ENCODE data around the gene E2F2.

Gene E2F2

DNA sequence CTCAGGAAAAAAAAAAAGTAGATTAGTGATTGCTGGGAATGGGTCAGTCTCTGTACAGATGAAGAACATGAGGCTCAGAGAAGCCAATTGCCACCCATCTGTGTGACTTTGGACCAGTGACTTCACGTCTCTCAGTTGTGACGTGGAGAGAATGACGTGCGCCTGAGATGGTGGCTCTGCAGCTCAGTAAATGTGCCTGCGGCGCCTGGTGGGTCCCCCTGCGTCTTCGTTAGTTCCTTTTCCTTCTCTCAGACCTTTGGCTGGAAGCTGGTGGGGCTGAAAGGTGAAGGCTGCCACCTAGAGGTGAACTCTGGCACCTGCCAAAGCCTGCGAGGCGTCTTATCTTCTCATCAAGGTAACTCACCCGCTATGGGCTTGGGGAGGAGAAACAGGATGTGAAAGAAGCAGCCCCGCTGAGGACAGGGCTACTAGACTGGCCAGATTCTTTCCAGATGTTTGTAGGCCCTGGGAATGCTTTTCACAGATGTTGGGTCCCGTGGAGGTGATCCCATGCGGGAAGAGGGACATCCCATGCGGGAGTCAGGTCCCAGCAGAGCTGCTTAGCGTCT, 8.7 kb upstream of the E2F2 start:
- no peaks in the 10 kb centered on the region for H3K27me3 ChIP-seq (ENCODE audit: control insufficient read depth, insufficient read depth, low read length)
- H3K9me3 ChIP-seq (replicated peaks; ENCODE audit: low read length) = no peaks in the 10 kb centered on the region
- peak overlapping the region; percentile 70 for H3K4me2 ChIP-seq (ENCODE audit: low read length)
- H3K9ac ChIP-seq (ENCODE audit: low read depth, low read length) = no peak overlapping the region
- H3K4me3 ChIP-seq (ENCODE audit: low read length) = no peak overlapping the region
- H3K36me3 ChIP-seq (ENCODE audit: insufficient read depth, low read length) = no peaks in the 10 kb centered on the region
- peaks cover 12% of the 10 kb centered on the region for H3K4me1 ChIP-seq (ENCODE audit: control insufficient read depth, insufficient read depth, low read length)

DNA sequence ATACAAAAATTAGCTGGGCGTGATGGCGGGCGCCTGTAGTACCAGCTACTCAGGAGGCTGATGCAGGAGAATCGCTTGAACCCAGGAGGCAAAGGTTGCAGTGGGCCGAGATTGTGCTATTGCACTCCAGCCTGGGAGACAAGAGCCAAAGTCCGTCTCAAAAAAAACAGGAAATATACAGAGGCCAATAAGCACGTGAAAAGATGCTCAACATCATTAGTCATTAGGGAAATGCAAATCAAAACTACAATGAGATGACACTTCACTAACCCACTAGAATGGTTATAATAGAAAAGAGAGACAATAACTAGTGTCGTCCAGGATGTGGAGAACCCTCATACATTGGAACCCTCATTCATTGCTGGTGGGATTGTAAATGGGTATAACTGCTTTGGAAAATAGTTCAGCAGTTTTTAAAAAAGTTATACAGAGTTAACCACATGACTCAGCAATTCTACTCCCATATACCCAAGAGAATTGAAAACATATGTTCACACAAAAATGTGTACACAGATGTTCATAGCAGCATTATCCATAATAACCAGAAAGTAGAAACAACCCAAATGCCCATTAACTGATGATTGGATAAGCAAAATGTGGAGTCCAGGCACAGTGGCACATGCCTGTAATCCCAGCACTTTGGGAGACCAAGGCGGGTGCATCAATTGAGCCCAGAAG, 6.4 kb upstream of the E2F2 start:
- no peaks in the 10 kb centered on the region for H3K36me3 ChIP-seq (ENCODE audit: insufficient read depth, low read length)
- H3K4me3 ChIP-seq (ENCODE audit: low read length) = no peak overlapping the region
- no peak overlapping the region for H3K9ac ChIP-seq (ENCODE audit: low read depth, low read length)
- H3K9me3 ChIP-seq (replicated peaks; ENCODE audit: low read length) = no peaks in the 10 kb centered on the region
- peak overlapping the region; percentile 12 for H3K4me2 ChIP-seq (ENCODE audit: low read length)
- H3K4me1 ChIP-seq (ENCODE audit: control insufficient read depth, insufficient read depth, low read length) = peaks cover 11% of the 10 kb centered on the region
- H3K27me3 ChIP-seq (ENCODE audit: control insufficient read depth, insufficient read depth, low read length) = no peaks in the 10 kb centered on the region

GRCh38 chr1:23533246-23534023, 2.4 kb upstream of the E2F2 start:
- Histone ChIP-seq H3K9ac (ENCODE audit: low read depth, low read length) (no peak overlapping the region), H3K4me2 (ENCODE audit: low read length) (no peak overlapping the region), H3K9me3 (replicated peaks; ENCODE audit: low read length) (no peaks in the 10 kb centered on the region), H3K27me3 (ENCODE audit: control insufficient read depth, insufficient read depth, low read length) (no peaks in the 10 kb centered on the region), H3K4me1 (ENCODE audit: control insufficient read depth, insufficient read depth, low read length) (peaks cover 38% of the 10 kb centered on the region), H3K4me3 (ENCODE audit: low read length) (no peak overlapping the region), H3K36me3 (ENCODE audit: insufficient read depth, low read length) (no peaks in the 10 kb centered on the region)

DNA sequence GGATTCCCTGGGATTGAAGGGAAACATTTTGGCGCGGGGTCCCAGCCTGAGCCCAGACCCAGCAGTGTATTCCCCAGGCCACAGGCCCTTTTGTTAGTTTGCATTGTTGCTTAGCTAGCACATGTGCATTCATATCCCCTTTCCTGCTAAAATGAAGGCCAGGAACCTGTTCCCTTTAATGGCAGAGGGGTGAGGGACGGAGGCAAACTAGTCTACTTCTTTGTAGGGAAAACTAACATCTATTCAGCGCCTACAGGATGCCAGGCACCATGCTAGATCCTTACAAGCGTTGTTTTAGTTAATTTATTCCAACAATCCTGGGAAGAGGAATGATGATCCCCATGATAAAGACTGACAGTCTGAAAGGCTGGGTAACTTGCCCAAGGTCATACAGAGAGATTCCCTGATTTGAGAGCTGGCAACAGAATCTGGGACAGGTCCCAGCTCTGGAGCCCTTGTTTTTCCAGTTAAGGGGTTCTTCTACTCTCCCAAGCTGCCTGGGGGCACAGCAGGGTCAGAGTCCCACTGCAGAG, 595 bp upstream of the E2F2 start:
- Histone ChIP-seq H3K36me3 (ENCODE audit: insufficient read depth, low read length) (no peaks in the 10 kb centered on the region), H3K9ac (ENCODE audit: low read depth, low read length) (peak overlapping the region; percentile 37), H3K4me1 (ENCODE audit: control insufficient read depth, insufficient read depth, low read length) (peaks cover 37% of the 10 kb centered on the region), H3K4me3 (ENCODE audit: low read length) (peak overlapping the region; percentile 62), H3K27me3 (ENCODE audit: control insufficient read depth, insufficient read depth, low read length) (no peaks in the 10 kb centered on the region), H3K9me3 (replicated peaks; ENCODE audit: low read length) (no peaks in the 10 kb centered on the region), H3K4me2 (ENCODE audit: low read length) (peak overlapping the region; percentile 81)

DNA sequence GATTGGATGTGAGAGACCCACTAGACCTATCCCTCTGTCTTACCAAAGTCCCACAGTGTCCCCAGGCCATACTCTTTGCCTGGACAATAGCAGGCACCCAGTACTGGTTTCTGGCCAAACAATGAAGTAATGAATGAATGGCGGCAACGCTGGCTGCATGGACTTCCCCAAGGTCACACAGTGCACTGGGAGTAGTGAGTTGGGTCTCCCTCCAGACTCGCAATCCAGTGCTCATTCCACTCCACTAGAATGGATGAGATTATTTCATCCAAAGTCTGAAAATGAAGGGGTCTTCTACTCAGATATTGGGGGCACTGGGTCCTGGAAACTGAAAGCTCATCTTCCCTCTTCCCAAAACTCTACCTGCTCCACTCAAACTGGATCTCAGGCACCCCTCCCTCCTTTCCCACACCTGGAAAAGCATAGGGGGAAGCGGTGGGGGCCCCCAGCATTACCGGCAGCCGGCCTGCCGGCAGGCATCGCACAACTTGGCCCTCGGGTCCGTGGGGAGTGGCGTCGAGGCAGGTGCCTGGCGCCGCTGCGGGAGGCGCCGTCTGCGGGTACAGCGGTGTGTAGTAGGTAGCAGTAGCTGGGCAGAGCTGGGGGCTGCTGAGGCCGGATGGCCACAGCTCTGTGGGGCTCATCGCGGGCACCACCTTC, 816 bp downstream of the E2F2 start:
- H3K9me3 ChIP-seq (replicated peaks; ENCODE audit: low read length) = no peaks in the 10 kb centered on the region
- H3K27me3 ChIP-seq (ENCODE audit: control insufficient read depth, insufficient read depth, low read length) = no peaks in the 10 kb centered on the region
- H3K4me1 ChIP-seq (ENCODE audit: control insufficient read depth, insufficient read depth, low read length) = peaks cover 37% of the 10 kb centered on the region
- H3K4me3 ChIP-seq (ENCODE audit: low read length) = peak overlapping the region; percentile 75
- H3K36me3 ChIP-seq (ENCODE audit: insufficient read depth, low read length) = no peaks in the 10 kb centered on the region
- H3K9ac ChIP-seq (ENCODE audit: low read depth, low read length) = peak overlapping the region; percentile 74
- H3K4me2 ChIP-seq (ENCODE audit: low read length) = peak overlapping the region; percentile 81

DNA sequence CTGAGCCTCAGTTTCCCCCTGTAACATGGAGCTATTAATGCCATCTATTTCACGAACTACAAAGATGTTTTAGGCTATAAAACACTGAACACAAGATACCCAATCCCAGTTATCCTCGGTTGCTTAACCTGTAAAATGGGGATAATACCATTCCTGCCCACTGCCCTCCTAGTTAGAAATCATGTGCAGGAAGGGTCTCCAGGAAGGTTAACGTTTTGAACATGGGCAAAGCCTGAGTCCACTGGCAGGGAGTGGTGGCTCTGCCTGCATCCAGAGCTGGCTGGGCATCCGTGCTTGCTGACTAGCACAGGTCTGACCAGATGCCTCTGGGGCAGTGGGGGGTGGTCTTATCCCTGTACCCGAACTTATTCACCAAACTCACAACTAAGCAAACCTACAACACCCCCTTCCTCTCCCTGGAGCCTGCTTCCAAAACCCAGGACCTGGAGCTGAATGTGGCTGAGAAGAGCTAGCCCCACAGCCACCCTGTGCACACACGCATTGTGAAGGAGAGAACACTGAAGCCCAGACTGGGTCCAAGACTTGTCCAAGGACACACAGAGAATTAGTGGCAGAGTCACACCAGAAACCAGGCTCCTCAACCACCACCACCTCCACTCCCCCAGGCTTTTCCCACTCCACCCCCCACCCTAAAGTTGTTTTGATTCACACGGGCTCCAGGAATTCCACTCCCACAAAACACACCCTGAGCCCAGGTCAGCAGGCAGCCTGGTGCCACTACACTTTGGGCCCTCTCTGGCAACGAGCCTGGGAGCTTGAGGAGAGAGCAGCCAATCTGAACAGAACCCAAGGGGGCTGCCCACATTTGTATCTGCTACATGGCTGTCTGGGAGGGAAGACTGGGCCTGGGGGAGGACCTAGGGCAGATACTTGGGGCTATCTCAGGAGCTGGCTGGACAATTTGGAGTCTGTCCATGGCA, 1.6 kb downstream of the E2F2 start:
- H3K4me3 ChIP-seq (ENCODE audit: low read length) = peak overlapping the region; percentile 75
- H3K36me3 ChIP-seq (ENCODE audit: insufficient read depth, low read length) = no peaks in the 10 kb centered on the region
- no peaks in the 10 kb centered on the region for H3K9me3 ChIP-seq (replicated peaks; ENCODE audit: low read length)
- H3K9ac ChIP-seq (ENCODE audit: low read depth, low read length) = peak overlapping the region; percentile 7
- H3K4me2 ChIP-seq (ENCODE audit: low read length) = peak overlapping the region; percentile 81
- no peaks in the 10 kb centered on the region for H3K27me3 ChIP-seq (ENCODE audit: control insufficient read depth, insufficient read depth, low read length)
- peaks cover 37% of the 10 kb centered on the region for H3K4me1 ChIP-seq (ENCODE audit: control insufficient read depth, insufficient read depth, low read length)

- peak overlapping the region; percentile 6 for H3K9ac ChIP-seq (ENCODE audit: low read depth, low read length)
- H3K27me3 ChIP-seq (ENCODE audit: control insufficient read depth, insufficient read depth, low read length) = no peaks in the 10 kb centered on the region
- H3K36me3 ChIP-seq (ENCODE audit: insufficient read depth, low read length) = no peaks in the 10 kb centered on the region
- peak overlapping the region; percentile 60 for H3K4me2 ChIP-seq (ENCODE audit: low read length)
- no peaks in the 10 kb centered on the region for H3K9me3 ChIP-seq (replicated peaks; ENCODE audit: low read length)
- H3K4me1 ChIP-seq (ENCODE audit: control insufficient read depth, insufficient read depth, low read length) = peaks cover 37% of the 10 kb centered on the region
- H3K4me3 ChIP-seq (ENCODE audit: low read length) = no peak overlapping the region
Observed at GRCh38 chr1:23528250-23528978, 2.6 kb downstream of the E2F2 start.

- Histone ChIP-seq H3K36me3 (ENCODE audit: insufficient read depth, low read length) (no peaks in the 10 kb centered on the region), H3K4me2 (ENCODE audit: low read length) (peak overlapping the region; percentile 60), H3K9ac (ENCODE audit: low read depth, low read length) (no peak overlapping the region), H3K4me1 (ENCODE audit: control insufficient read depth, insufficient read depth, low read length) (peaks cover 37% of the 10 kb centered on the region), H3K27me3 (ENCODE audit: control insufficient read depth, insufficient read depth, low read length) (no peaks in the 10 kb centered on the region), H3K9me3 (replicated peaks; ENCODE audit: low read length) (no peaks in the 10 kb centered on the region), H3K4me3 (ENCODE audit: low read length) (no peak overlapping the region)
Observed at GRCh38 chr1:23527900-23528249, 3.2 kb downstream of the E2F2 start.

- Histone ChIP-seq H3K4me1 (ENCODE audit: control insufficient read depth, insufficient read depth, low read length) (peaks cover 37% of the 10 kb centered on the region), H3K9me3 (replicated peaks; ENCODE audit: low read length) (no peaks in the 10 kb centered on the region), H3K4me2 (ENCODE audit: low read length) (no peak overlapping the region), H3K36me3 (ENCODE audit: insufficient read depth, low read length) (no peaks in the 10 kb centered on the region), H3K9ac (ENCODE audit: low read depth, low read length) (no peak overlapping the region), H3K4me3 (ENCODE audit: low read length) (no peak overlapping the region), H3K27me3 (ENCODE audit: control insufficient read depth, insufficient read depth, low read length) (no peaks in the 10 kb centered on the region)
Observed at GRCh38 chr1:23527366-23527765, 3.7 kb downstream of the E2F2 start.

- Histone ChIP-seq H3K4me2 (ENCODE audit: low read length) (no peak overlapping the region), H3K9me3 (replicated peaks; ENCODE audit: low read length) (no peaks in the 10 kb centered on the region), H3K4me3 (ENCODE audit: low read length) (no peak overlapping the region), H3K36me3 (ENCODE audit: insufficient read depth, low read length) (no peaks in the 10 kb centered on the region), H3K27me3 (ENCODE audit: control insufficient read depth, insufficient read depth, low read length) (no peaks in the 10 kb centered on the region), H3K4me1 (ENCODE audit: control insufficient read depth, insufficient read depth, low read length) (peaks cover 33% of the 10 kb centered on the region), H3K9ac (ENCODE audit: low read depth, low read length) (no peak overlapping the region)
Observed at GRCh38 chr1:23526329-23527041, 4.5 kb downstream of the E2F2 start.

Data from skeletal muscle satellite cell (primary cell).